H1 (cell line): ENCODE results near the gene TREM1. TPM values are rescaled to one million over a fixed set of nuclear protein-coding genes. Genes with fewer than 3 reads are reported as not detected.

Source experiments
- CTCF ChIA-PET: fragments of 300-600 bp; sonication (Branson Sonifier 250); formaldehyde crosslinking; loops from one replicate; lab custom pipeline; 2021; ENCODE audit not compliant: partially characterized antibody; lab: Charles Lee
- POLR2A ChIA-PET: fragments of 300-600 bp; sonication (Branson Sonifier 250); formaldehyde crosslinking; loops from one replicate; lab custom pipeline; 2021; ENCODE audit warnings: inconsistent platforms; ENCODE audit not compliant: partially characterized antibody; lab: Charles Lee
- DNase-seq, 2 experiments: peaks; one replicate each; pipeline versions ENCODE4 v3.0.0 to v3.0.0-alpha.2; 2010 to 2022; ENCODE audit warnings: low spot score in 2 of 2, low read depth in 1 of 2, mixed read lengths in 1 of 2
- FAIRE-seq: peaks from 2 replicates; lab custom pipeline; 2011; peaks lifted over from hg19 to GRCh38; lab: Jason Lieb, UNC
- H2AFZ ChIP-seq: 2 replicates; pipeline ENCODE4 v1.8.1; 2012; ENCODE audit warnings: low read length, inconsistent platforms
- H2AK5ac ChIP-seq: 2 replicates; pipeline ENCODE4 v1.6.1; 2013; ENCODE audit warnings: low read depth, low read length
- H2BK120ac ChIP-seq: replicated peaks from 2 replicates; pipeline ENCODE3; 2013; ENCODE audit warnings: low read depth, low read length, inconsistent platforms
- H2BK12ac ChIP-seq: 2 replicates; pipeline ENCODE4 v1.6.1; 2013; ENCODE audit warnings: low read depth, low read length
- H2BK15ac ChIP-seq: 2 replicates; pipeline ENCODE4 v1.6.1; 2013; ENCODE audit warnings: low read length
- H2BK20ac ChIP-seq: 2 replicates; pipeline ENCODE4 v1.6.1; 2013; ENCODE audit warnings: low read length
- H2BK5ac ChIP-seq: 2 replicates; pipeline ENCODE4 v1.6.1; 2013; ENCODE audit warnings: low read depth, low read length
- H3K14ac ChIP-seq: 2 replicates; pipeline ENCODE4 v1.6.1; 2013; ENCODE audit warnings: inconsistent platforms; ENCODE audit not compliant: insufficient read length
- H3K18ac ChIP-seq: 2 replicates; pipeline ENCODE4 v1.6.1; 2013; ENCODE audit warnings: low read length; ENCODE audit errors: extremely low read depth
- H3K23ac ChIP-seq: 2 replicates; pipeline ENCODE4 v1.6.1; 2013; ENCODE audit warnings: inconsistent platforms; ENCODE audit not compliant: insufficient read length
- H3K23me2 ChIP-seq: 2 replicates; pipeline ENCODE4 v1.6.1; 2013; ENCODE audit warnings: low read depth, low read length
- H3K27ac ChIP-seq: 2 replicates; pipeline ENCODE4 v1.6.1; 2011; ENCODE audit warnings: low read depth, low read length, inconsistent platforms
- H3K27me3 ChIP-seq, 4 experiments: replicated peaks in 1 of 4; 1 replicate in 1 of 4; 2 replicates in 3 of 4; pipeline versions ENCODE4 v1.6.1 to v1.8.1; 2011 to 2013; ENCODE audit warnings: low read length in 3 of 4, mild to moderate bottlenecking in 3 of 4, inconsistent platforms in 2 of 4, mixed read lengths in 2 of 4, moderate library complexity in 1 of 4; ENCODE audit not compliant: control insufficient read depth in 3 of 4, insufficient read depth in 3 of 4; ENCODE audit errors: extremely low read depth in 1 of 4
- H3K36me3 ChIP-seq, 4 experiments: 2 replicates each; pipeline versions ENCODE4 v1.6.1 to v1.8.1; 2011 to 2013; ENCODE audit warnings: mild to moderate bottlenecking in 4 of 4, low read length in 3 of 4, moderate library complexity in 2 of 4, control low read depth in 1 of 4, inconsistent platforms in 1 of 4; ENCODE audit not compliant: insufficient read depth in 4 of 4, control insufficient read depth in 2 of 4
- H3K4ac ChIP-seq: replicated peaks from 2 replicates; pipeline ENCODE3; 2013; ENCODE audit warnings: low read length, low read depth, mixed read lengths, inconsistent platforms; ENCODE audit not compliant: insufficient read length
- H3K4me1 ChIP-seq, 4 experiments: replicated peaks in 1 of 4; 1 replicate in 1 of 4; 2 replicates in 3 of 4; pipeline versions ENCODE4 v1.6.1 to v1.8.1; 2011 to 2013; ENCODE audit warnings: low read length in 3 of 4, inconsistent platforms in 2 of 4, mixed read lengths in 1 of 4; ENCODE audit not compliant: insufficient read depth in 4 of 4, control insufficient read depth in 3 of 4
- H3K4me2 ChIP-seq, 2 experiments: 2 replicates each; pipeline versions ENCODE4 v1.6.1 to v1.8.1; 2011 to 2013; ENCODE audit warnings: low read depth in 2 of 2, low read length in 2 of 2, control low read depth in 1 of 2, inconsistent platforms in 1 of 2, mild to moderate bottlenecking in 1 of 2; ENCODE audit not compliant: insufficient read depth in 1 of 2
- H3K4me3 ChIP-seq, 4 experiments: fragments of 200-600, 300-600 bp in 1 of 4; sonication (generic), shearing (Covaris generic), sonication (Bioruptor Twin) in 1 of 4; 2 replicates each; pipeline versions ENCODE4 v1.5.1 to v1.8.1; 2011 to 2016; ENCODE audit warnings: low read length in 4 of 4, low read depth in 3 of 4, control low read depth in 2 of 4, inconsistent platforms in 2 of 4, mild to moderate bottlenecking in 2 of 4, mixed read lengths in 1 of 4, moderate library complexity in 1 of 4; ENCODE audit not compliant: insufficient read depth in 2 of 4; ENCODE audit errors: extremely low read depth in 1 of 4
- H3K56ac ChIP-seq: replicated peaks from 2 replicates; pipeline ENCODE3; 2013; ENCODE audit warnings: low read depth, mild to moderate bottlenecking, mixed read lengths, low read length, inconsistent platforms; ENCODE audit not compliant: insufficient read length
- H3K79me1 ChIP-seq: 2 replicates; pipeline ENCODE4 v1.6.1; 2013; ENCODE audit warnings: low read depth, low read length, control low read depth
- H3K79me2 ChIP-seq, 2 experiments: 2 replicates each; pipeline versions ENCODE4 v1.6.1 to v1.8.1; 2012 to 2013; ENCODE audit warnings: low read length in 2 of 2, mild to moderate bottlenecking in 2 of 2, inconsistent platforms in 1 of 2; ENCODE audit not compliant: insufficient read depth in 2 of 2, control insufficient read depth in 1 of 2
- H3K9ac ChIP-seq, 4 experiments: replicated peaks in 1 of 4; 1 replicate in 1 of 4; 2 replicates in 3 of 4; pipeline versions ENCODE4 v1.6.1 to v1.8.1; 2011 to 2013; ENCODE audit warnings: low read depth in 3 of 4, low read length in 3 of 4, control low read depth in 2 of 4, mild to moderate bottlenecking in 2 of 4, moderate library complexity in 2 of 4, inconsistent platforms in 1 of 4; ENCODE audit errors: extremely low read depth in 1 of 4
- H3K9me3 ChIP-seq, 2 experiments: 2 replicates each; pipeline versions ENCODE4 v1.6.1 to v1.8.1; 2012 to 2013; ENCODE audit warnings: mild to moderate bottlenecking in 2 of 2, moderate library complexity in 2 of 2, control low read depth in 1 of 2, inconsistent platforms in 1 of 2, low read depth in 1 of 2, low read length in 1 of 2, mixed read lengths in 1 of 2; ENCODE audit not compliant: insufficient read depth in 2 of 2
- H4K20me1 ChIP-seq, 2 experiments: replicated peaks in 1 of 2; 2 replicates each; pipeline versions ENCODE3 to v1.8.1; 2011 to 2013; ENCODE audit warnings: inconsistent platforms in 2 of 2, low read length in 2 of 2, mild to moderate bottlenecking in 1 of 2; ENCODE audit not compliant: insufficient read depth in 2 of 2, control insufficient read depth in 1 of 2
- H4K5ac ChIP-seq: 2 replicates; pipeline ENCODE4 v1.6.1; 2013; ENCODE audit warnings: low read length, low read depth, mixed read lengths, inconsistent platforms; ENCODE audit not compliant: insufficient read length
- H4K8ac ChIP-seq: 2 replicates; pipeline ENCODE4 v1.8.0; 2013; ENCODE audit warnings: mild to moderate bottlenecking, moderate library complexity, low read length, inconsistent platforms; ENCODE audit not compliant: insufficient read depth; ENCODE audit errors: extremely low read depth
- H4K91ac ChIP-seq: replicated peaks from 2 replicates; pipeline ENCODE3; 2013; ENCODE audit warnings: low read length, mixed read lengths, inconsistent platforms; ENCODE audit not compliant: insufficient read length
- JUN ChIP-seq: IDR thresholded peaks from 2 replicates; pipeline ENCODE4 v1.6.1; 2011; ENCODE audit warnings: low read depth, mild to moderate bottlenecking, improper control_type of control experiment, low read length
- WGBS, 2 experiments: shearing (Covaris generic) in 1 of 2; methylation state at CpG; one replicate each; pipeline versions ENCODE4 v1.1.6 to v1.1.7; 2013 to 2015; ENCODE audit warnings: low lambda C conversion rate in 2 of 2, mixed read lengths in 2 of 2, inconsistent platforms in 1 of 2, low coverage in 1 of 2, missing lambda C conversion rate in 1 of 2; ENCODE audit not compliant: insufficient replicate concordance in 2 of 2, insufficient coverage in 1 of 2, insufficient read length in 1 of 2; ENCODE audit errors: extremely low coverage in 1 of 2, missing lambda C conversion rate in 1 of 2; 5-methylcytosine and 5-hydroxymethylcytosine counted together
- polyA plus RNA-seq, 7 experiments: library from polyadenylated mRNA; depleted of rRNA in 3 of 7; stranded (reverse) in 5 of 7; unstranded in 2 of 7; fragments of >200 nt in 5 of 7; fragments of 200-250 nt in 2 of 7; gene quantifications; 1 replicate in 5 of 7; 2 replicates in 1 of 7; 4 replicates in 1 of 7; pipeline versions ENCODE4 v1.2.1 to v1.2.3, GENCODE V29; 2011 to 2013; ENCODE audit warnings: missing spikeins in 2 of 7, mixed read lengths in 2 of 7
- total RNA-seq: library from RNA; stranded (reverse); fragmentation: NEBNext Ultra II Directional; extraction: Animal tissue kit (Norgen Biotek cat#: 25700); gene quantifications from 2 replicates; pipeline ENCODE4 v1.2.1, GENCODE V29; 2021

The TREM1 gene
- total and polyA plus RNA-seq, 2 of the 8 experiments (the other 6 are each of a cell fraction or from before 2014, with no cell fraction given): not detected

DNA sequence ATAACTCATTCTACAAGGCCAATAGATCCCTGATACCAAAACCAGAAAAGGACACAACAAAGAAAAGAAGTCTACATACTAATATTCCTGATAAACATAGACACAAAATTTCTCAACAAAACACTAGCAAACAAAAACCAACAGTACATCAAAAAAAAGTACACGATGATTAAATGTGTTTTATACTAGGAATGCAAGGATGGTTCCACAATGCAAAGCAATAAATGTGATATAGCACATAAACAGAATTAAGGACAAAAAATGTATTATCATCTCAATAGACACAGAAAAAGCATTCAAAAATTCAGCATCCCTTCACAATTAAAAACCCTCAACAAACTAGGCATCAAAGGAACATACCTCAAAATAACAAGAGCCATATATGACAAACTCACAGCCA is 23.2 kb downstream of the TREM1 start:
- Histone ChIP-seq H4K20me1 (no peaks in the 10 kb centered on the region), H3K27ac (no peak overlapping the region), H2BK20ac (no peak overlapping the region), H2AFZ (no peak overlapping the region), H2BK120ac (no peak overlapping the region), H3K18ac (no peak overlapping the region), H3K4me2 (no peak overlapping the region), H3K14ac (no peak overlapping the region), H2AK5ac (no peak overlapping the region), H3K4ac (no peak overlapping the region), H3K79me2 (no peaks in the 10 kb centered on the region), H4K5ac (no peak overlapping the region), H3K9me3 (peaks cover 7 to 9% of the 10 kb centered on the region in 2 experiments), H3K4me1 (no peaks in the 10 kb centered on the region), H2BK12ac (no peak overlapping the region), H4K91ac (no peak overlapping the region), H3K79me1 (no peaks in the 10 kb centered on the region), H2BK5ac (no peak overlapping the region), H3K36me3 (no peaks in the 10 kb centered on the region), H3K23me2 (no peaks in the 10 kb centered on the region), H3K56ac (no peak overlapping the region), H3K23ac (no peak overlapping the region), H3K27me3 (no peaks in the 10 kb centered on the region), H4K8ac (no peak overlapping the region), H3K9ac (no peak overlapping the region), H2BK15ac (no peak overlapping the region), H3K4me3 (no peak overlapping the region)
- CTCF ChIA-PET: interaction anchor here (0.7 to 3.1 kb wide), 3 partner anchors 17 to 352 kb away, joined by 3 to 7 read pairs (median 3); no protein-coding TSS in a partner anchor
- 77% methylated on average over 1 of the region's 1 CpG; no CpG with 5 or more reads in 1 of the 2 experiments for WGBS, 2 experiments
- DNase-seq (no peak), FAIRE-seq (no peak)
- no peak for TF ChIP-seq JUN
- POLR2A ChIA-PET: no interaction called here
